Activated gamma-delta T cell treated with Interleukin-2 at 50 U/mL for 16 hours (primary cell): ENCODE data around the gene SYNGR1.

Experiments
- DNase-seq: peaks from one replicate; pipeline ENCODE4 v3.0.0-alpha.2; 2020

SYNGR1 gene, protein sequence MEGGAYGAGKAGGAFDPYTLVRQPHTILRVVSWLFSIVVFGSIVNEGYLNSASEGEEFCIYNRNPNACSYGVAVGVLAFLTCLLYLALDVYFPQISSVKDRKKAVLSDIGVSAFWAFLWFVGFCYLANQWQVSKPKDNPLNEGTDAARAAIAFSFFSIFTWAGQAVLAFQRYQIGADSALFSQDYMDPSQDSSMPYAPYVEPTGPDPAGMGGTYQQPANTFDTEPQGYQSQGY

GRCh38 chr22:39349967-39350726 lies at the start of gene SYNGR1:
SYNGR1 (plus strand) TSS chr22:39349991; CDS start chr22:39350011, 20 bp downstream.
- no peak for DNase-seq

DNA sequence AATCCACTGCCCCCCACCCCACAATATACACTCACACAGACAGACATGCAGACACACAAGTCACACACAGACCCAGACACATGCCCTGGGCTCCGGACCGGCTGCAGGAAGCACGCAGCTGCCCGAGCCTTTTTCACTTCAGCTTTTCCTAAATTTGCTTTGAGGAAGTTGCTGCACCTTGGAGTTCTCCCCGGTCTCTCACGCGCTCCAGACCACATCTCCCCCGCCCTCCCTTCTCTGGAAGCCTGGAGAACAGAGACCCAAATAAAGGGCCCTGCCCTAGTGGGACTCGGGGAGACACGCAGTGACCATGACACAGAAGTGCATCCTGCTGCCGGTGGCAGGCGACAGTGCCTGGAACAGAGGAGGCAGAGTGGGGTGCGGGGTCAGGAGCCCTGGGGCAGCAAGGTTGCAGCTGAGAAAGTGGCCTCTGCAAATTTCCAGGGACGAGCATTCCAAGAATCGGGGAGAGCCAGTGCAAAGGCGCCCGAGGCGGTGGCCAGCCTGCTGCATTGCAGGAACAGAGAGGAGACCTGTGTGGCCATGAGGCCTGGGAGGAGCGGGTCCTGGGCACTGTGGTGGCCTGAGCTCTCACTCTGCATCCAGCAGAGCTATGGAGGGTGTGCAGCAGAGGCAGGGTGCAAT lies 49.5 kb upstream of the SYNGR1 start:
- DNase-seq = no peak

DNA sequence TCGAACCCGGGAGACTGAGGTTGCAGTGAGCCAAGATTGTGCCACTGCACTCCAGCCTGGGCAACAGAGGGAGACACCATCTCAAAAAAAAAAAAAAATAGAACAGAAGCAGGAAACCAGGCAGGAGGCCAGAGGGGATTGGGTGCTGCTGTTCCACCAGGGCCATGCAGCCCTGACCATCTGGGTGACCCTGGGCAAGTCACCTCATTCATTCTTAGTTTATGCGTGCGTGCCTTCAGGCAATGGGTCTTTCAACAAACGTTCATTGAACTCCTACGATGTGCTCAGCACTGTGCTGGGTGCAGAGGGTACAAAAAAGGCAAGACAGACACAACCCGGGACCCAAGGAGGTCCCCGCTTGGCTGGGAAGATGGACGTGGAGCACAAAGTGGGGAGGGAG lies 48.7 kb upstream of the SYNGR1 start:
- DNase-seq = no peak

- DNase-seq = no peak
These were observed 47.9 kb upstream of the SYNGR1 start for GRCh38 chr22:39301926-39302325.

DNA sequence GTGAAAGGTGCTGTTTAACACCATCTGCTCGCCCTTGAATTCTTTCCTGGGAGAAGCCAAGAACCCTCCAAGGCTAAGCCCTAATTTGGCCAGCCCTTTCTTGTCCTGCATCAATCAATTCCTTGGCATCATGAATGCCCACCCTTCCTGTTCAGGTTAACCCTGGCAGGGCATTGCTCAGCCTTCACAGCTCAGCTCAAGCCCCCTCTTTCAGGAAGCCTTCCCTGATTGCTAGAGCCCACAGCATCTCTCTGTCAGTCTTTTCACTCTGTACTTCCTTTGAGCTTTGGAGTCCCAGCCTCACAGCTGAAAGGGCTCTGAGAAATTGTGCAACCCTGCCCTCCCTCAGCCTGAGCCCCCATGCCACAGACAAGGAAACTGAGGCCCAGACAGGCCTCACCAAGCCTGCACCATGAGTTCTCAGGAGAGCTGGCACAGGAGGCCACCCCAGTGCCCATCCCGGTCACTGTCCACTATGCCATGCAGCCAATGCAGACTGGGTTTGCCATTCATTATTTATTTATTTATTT lies 47.3 kb upstream of the SYNGR1 start:
- DNase-seq = no peak

- DNase-seq = no peak
These were observed 46.4 kb upstream of the SYNGR1 start for GRCh38 chr22:39303358-39303757.

DNA sequence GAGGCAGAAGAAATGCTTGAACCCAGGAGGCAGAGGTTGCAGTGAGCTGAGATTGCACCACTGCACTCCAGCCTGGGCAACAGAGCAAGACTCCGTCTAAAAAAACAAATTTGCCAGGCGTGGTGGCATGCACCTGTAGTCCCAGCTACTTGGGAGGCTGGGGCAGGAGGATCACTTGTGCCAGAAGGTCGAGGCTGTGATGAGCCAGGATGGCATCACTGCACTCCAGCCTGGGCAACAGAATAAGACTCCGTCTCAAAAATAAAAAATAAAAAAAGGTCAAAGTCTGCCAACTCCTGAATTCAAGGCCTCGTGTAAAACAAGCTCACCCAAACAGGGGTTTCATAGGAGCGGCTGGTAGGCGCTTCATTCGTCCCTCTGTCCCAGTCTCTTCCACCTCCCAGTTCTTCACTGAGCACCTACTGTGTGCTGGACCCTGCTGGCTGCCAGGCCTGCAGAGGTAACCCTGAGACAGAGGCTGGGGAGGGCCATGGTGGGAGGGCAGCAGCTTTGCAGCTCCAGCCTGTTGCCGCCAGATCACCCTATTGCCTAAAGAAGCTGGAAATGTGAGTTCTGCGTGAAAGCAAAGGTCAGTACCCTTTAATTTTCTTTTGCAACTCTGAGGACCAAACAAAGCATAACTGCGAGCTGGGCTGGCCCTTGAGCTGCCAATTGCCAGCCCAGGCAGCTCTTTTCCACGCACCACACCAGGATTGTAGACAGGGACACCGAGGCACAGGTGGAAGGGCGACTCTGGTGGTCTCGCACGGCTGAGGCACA lies 45.7 kb upstream of the SYNGR1 start:
- DNase-seq = no peak

DNA sequence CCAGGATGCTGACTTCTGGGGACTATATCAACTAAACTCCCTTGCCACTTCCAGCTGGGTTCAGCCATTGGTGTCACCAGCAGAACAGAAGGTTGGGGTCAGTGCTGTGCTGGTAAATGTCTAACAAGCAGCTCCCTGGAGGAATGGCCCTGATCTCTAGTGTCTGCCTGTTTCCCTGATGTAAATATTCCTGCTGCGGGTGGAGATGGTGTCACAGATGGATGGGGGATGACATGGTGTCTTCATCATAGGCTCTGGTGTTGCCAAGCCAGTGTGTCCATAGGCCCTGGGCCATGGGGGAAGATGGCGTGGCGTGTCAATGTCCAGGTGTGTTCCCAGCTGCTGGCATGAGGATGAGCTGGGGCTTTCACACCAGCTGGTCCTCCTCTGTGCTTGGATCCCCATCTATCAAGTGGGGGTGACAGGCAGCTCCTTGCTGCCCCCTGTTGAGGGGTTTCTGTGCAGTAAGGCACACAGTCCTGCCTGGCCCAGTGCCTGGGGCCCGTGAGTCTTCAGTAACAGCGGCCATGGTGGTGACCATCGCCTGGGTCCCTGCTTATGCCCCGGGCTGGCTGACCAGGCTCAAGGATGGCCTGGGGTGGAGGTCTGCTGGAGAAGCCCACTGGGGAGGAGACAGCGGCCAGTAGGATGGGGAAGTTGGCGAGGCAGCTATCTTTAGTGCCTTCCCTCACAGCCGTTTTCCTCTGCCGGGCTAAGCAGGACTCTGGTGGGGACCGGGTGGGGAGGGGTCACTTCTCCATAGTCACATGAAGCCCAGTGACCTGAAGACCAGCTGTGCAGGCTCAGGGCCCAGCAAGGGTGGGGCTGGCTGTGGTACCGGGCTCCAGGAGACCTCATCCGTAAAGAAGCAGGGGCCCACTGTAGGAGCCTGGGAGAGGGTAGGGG lies 43.1 kb upstream of the SYNGR1 start:
- DNase-seq = peak; percentile 59

GRCh38 chr22:39308614-39309363 lies 41.0 kb upstream of the SYNGR1 start:
- no peak for DNase-seq

GRCh38 chr22:39309364-39309861 lies 40.4 kb upstream of the SYNGR1 start:
- no peak for DNase-seq

GRCh38 chr22:39309881-39310714 lies 39.7 kb upstream of the SYNGR1 start:
- DNase-seq = no peak

- no peak for DNase-seq
These were observed 38.0 kb upstream of the SYNGR1 start for GRCh38 chr22:39311592-39312400.

DNA sequence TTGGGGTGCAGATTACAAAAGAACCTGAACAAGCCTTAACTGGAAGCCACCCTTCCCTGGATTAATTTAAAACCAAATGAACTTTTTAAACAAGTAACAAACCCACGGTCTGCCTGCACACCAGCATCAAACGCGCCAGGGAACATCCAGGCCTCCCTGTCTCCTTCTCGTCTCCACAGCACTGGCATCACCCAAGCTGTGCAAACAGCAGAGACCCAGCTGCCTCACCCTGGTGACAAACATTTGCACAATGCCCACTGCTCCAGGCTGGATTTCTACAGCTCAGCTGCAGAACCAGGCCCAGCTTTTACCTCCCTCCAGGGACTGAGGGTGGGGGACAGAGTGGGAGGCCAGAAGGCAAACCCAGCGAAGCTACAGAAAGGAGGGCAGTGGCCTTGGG lies 37.4 kb upstream of the SYNGR1 start:
- no peak for DNase-seq

GRCh38 chr22:39313258-39314001 lies 36.4 kb upstream of the SYNGR1 start:
- no peak for DNase-seq

- DNase-seq = no peak
These were observed 35.4 kb upstream of the SYNGR1 start for GRCh38 chr22:39314251-39314971.

GRCh38 chr22:39315389-39315788 lies 34.4 kb upstream of the SYNGR1 start:
- DNase-seq = no peak

DNA sequence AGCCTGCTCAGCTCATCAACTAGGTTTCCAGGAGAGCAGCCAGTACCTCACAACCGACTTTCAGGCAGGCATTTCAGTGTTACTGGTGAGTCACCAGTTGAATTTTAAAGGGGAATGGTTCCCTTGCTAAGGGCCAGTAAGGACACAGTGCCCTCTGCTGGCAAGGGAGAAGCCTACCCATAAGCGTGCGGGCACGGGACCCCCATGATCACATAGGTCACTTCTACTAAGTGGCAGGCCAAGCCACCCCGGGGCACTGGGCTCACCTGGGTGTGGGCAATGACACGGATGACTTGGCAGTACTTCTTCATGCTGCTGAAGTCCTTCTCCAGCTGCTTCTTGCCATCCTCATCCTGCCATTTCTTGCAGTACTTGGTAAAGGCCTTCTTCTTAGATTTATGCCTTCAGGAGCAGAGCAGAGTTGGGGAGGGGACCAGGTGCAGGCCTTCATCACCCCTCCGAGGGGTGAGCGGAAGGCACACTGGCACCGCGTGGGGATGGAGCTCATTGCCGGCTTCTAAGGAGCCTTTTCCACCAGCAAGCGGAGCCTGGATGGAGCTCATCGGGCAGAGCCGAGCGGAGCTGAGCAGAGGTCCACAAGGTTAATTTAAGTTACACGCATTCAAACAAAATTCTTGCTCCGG lies 33.2 kb upstream of the SYNGR1 start:
- DNase-seq = peak; percentile 79
